Adipose tissue (tissue), 3 donors: Measurements from ENCODE around the gene ERICH6. TPM values are rescaled to one million over a fixed set of nuclear protein-coding genes. Genes with fewer than 3 reads are reported as not detected.

Experiments used
- H3K27ac ChIP-seq: one replicate; pipeline ENCODE4 v1.5.1; 2013; ENCODE audit warnings: low read depth, low read length
- WGBS, 3 donors: extraction: QIAGEN DNeasy Blood & Tissue Kit; methylation state at CpG; one replicate each; pipeline ENCODE4 v1.1.7; 2013; 5-methylcytosine and 5-hydroxymethylcytosine counted together
- polyA plus RNA-seq, 3 donors: library from polyadenylated mRNA; stranded (reverse); fragments of 200-250 nt; gene quantifications; one replicate each; pipeline ENCODE4 v1.2.3, GENCODE V29; 2013
- donor health status: healthy with polysubstance abuse.
- donor health status: Bipolar disorder and iron deficiency.
- donor health status: healthy.

Gene ERICH6
- not detected for polyA plus RNA-seq

GRCh38 chr3:150703756-150704344 is at the start of gene ERICH6:
Gene ERICH6 (minus strand): TSS chr3:150703920. CDS start chr3:150703898, 22 bp downstream.
- WGBS, 3 donors: 0 to 1% (median 1%) methylated on average over 34 to 35 of the region's 35 CpGs
- no peak within 1 kb of the TSS for H3K27ac ChIP-seq

- WGBS, 3 donors: 35 to 85% (median 83%) methylated on average over 2 of the region's 2 CpGs
- no peak overlapping the region for H3K27ac ChIP-seq
Measured at GRCh38 chr3:150751781-150752263, 48.1 kb upstream of the ERICH6 start.

- 61 to 81% (median 78%) methylated on average over 6 of the region's 6 CpGs for WGBS, 3 donors
- no peak overlapping the region for H3K27ac ChIP-seq
Measured at GRCh38 chr3:150749255-150749654, 45.5 kb upstream of the ERICH6 start.

GRCh38 chr3:150748684-150749047 is 44.9 kb upstream of the ERICH6 start:
- H3K27ac ChIP-seq: no peak overlapping the region
- 53 to 64% (median 57%) methylated on average over 1 of the region's 1 CpG for WGBS, 3 donors

GRCh38 chr3:150747886-150748683 is 44.4 kb upstream of the ERICH6 start:
- H3K27ac ChIP-seq: no peak overlapping the region
- WGBS, 3 donors: 57 to 85% (median 60%) methylated on average over 5 of the region's 5 CpGs

GRCh38 chr3:150746791-150747590 is 43.3 kb upstream of the ERICH6 start:
- 63 to 83% (median 78%) methylated on average over 7 of the region's 7 CpGs for WGBS, 3 donors
- no peak overlapping the region for H3K27ac ChIP-seq

- H3K27ac ChIP-seq: no peak overlapping the region
- 98 to 100% (median 100%) methylated on average over 3 of the region's 3 CpGs for WGBS, 3 donors
Measured at GRCh38 chr3:150745832-150746231, 42.1 kb upstream of the ERICH6 start.

- H3K27ac ChIP-seq: no peak overlapping the region
Measured at GRCh38 chr3:150744919-150745211, 41.1 kb upstream of the ERICH6 start.

GRCh38 chr3:150744041-150744918 is 40.6 kb upstream of the ERICH6 start:
- H3K27ac ChIP-seq: no peak overlapping the region
- WGBS, 3 donors: 51 to 70% (median 64%) methylated on average over 8 of the region's 8 CpGs

More at GRCh38 chr3:150744919-150745211, 41.1 kb upstream of the ERICH6 start:
- WGBS, 3 donors: 47 to 49% (median 48%) methylated on average over 1 of the region's 1 CpG

GRCh38 chr3:150743508-150743907 is 39.8 kb upstream of the ERICH6 start:
- WGBS, 3 donors: 66 to 79% (median 68%) methylated on average over 2 of the region's 2 CpGs
- H3K27ac ChIP-seq: no peak overlapping the region

GRCh38 chr3:150742679-150743078 is 39.0 kb upstream of the ERICH6 start:
- 94 to 98% (median 95%) methylated on average over 4 of the region's 4 CpGs for WGBS, 3 donors
- no peak overlapping the region for H3K27ac ChIP-seq

GRCh38 chr3:150742141-150742523 is 38.4 kb upstream of the ERICH6 start:
- H3K27ac ChIP-seq: no peak overlapping the region
- WGBS, 3 donors: 96 to 97% (median 96%) methylated on average over 15 of the region's 15 CpGs

GRCh38 chr3:150741497-150742140 is 37.9 kb upstream of the ERICH6 start:
- no peak overlapping the region for H3K27ac ChIP-seq
- WGBS, 3 donors: 53 to 84% (median 78%) methylated on average over 5 of the region's 5 CpGs

- no peak overlapping the region for H3K27ac ChIP-seq
- whole genome bisulfite sequencing, 3 donors: 72 to 81% (median 79%) methylated on average over 12 of the region's 12 CpGs
Measured at GRCh38 chr3:150740733-150741496, 37.2 kb upstream of the ERICH6 start.

GRCh38 chr3:150739877-150740645 is 36.3 kb upstream of the ERICH6 start:
- WGBS, 3 donors: 76 to 81% (median 80%) methylated on average over 8 of the region's 8 CpGs
- H3K27ac ChIP-seq: no peak overlapping the region

GRCh38 chr3:150739200-150739863 is 35.6 kb upstream of the ERICH6 start:
- 58 to 72% (median 71%) methylated on average over 7 of the region's 7 CpGs for WGBS, 3 donors
- H3K27ac ChIP-seq: no peak overlapping the region
